ENCODE data around the gene GFRA4. TPM values are rescaled to one million over a fixed set of nuclear protein-coding genes. Genes with fewer than 3 reads are reported as not detected.
A peak's percentile ranks its signal among the peaks of the same experiment; 100 is the strongest.

Gene GFRA4
- total RNA-seq, 1 experiment from 2014 or later, result not detected

- DNase-seq (ENCODE audit: low read depth, low spot score) (no peak), ATAC-seq (peak; percentile 61)
- RAD21 ChIA-PET (ENCODE audit: low non-redundant PET in 1 of 2, low total read pairs in 2 of 2, uncharacterized antibody in 2 of 2, unreplicated experiment in 2 of 2), result no interaction called here
- Histone ChIP-seq H2AFZ (ENCODE audit: low read depth, low read length, poor library complexity, severe bottlenecking) (no peak overlapping the region), H3K4me3 (replicated peaks in 1 of 2; ENCODE audit: low read depth in 1 of 2, low read length in 2 of 2) (no peak overlapping the region), H3K9me3 (ENCODE audit: control insufficient read depth in 1 of 2, insufficient read depth in 1 of 2, low read depth in 1 of 2, low read length in 2 of 2) (no peaks in the 10 kb centered on the region), H3K4me1 (ENCODE audit: control insufficient read depth in 1 of 2, insufficient read depth in 2 of 2, low read length in 2 of 2) (peaks cover 0 to 12% of the 10 kb centered on the region in 2 experiments; a peak in 3 of 4 replicates), H3K27ac (ENCODE audit: low read depth, low read length) (no peak overlapping the region), H3K79me2 (ENCODE audit: insufficient read depth, low read length) (no peaks in the 10 kb centered on the region), H3K4me2 (ENCODE audit: low read length) (no peak overlapping the region), H3K27me3 (ENCODE audit: insufficient read depth, low read length) (no peaks in the 10 kb centered on the region), H3K9me2 (ENCODE audit: insufficient read depth) (no peaks in the 10 kb centered on the region), H3K9ac (ENCODE audit: low read length) (no peak overlapping the region), H4K20me1 (ENCODE audit: insufficient read depth) (no peaks in the 10 kb centered on the region), H3K36me3 (ENCODE audit: control insufficient read depth in 1 of 2, insufficient read depth in 2 of 2, low read length in 2 of 2) (no peaks in the 10 kb centered on the region)
- no peak for TF ChIP-seq EZH2 (IDR thresholded peaks at IDR 0.05)
- TF ChIP-seq ZNF274 (IDR thresholded peaks at IDR 0.05; ENCODE audit: low read depth, low read length), result no peak
- no peak for TF ChIP-seq POLR2A (IDR thresholded peaks at IDR 0.05; ENCODE audit: borderline replicate concordance, extremely low read depth, insufficient read depth, insufficient read length)
- no peak for TF ChIP-seq ELF1 (IDR thresholded peaks at IDR 0.05; ENCODE audit: borderline replicate concordance, low read depth)
- TF ChIP-seq POLR2AphosphoS5 (IDR thresholded peaks at IDR 0.05; ENCODE audit: low read depth, low read length), result no peak
- no peak for TF ChIP-seq SP1 (IDR thresholded peaks at IDR 0.05; ENCODE audit: low read depth)
- no peak for TF ChIP-seq EZH2phosphoT487 (IDR thresholded peaks at IDR 0.05; ENCODE audit: borderline replicate concordance)
- TF ChIP-seq ZFX (IDR thresholded peaks at IDR 0.05), result no peak
- TF ChIP-seq ATF3 (IDR thresholded peaks at IDR 0.05), result no peak
- no peak for TF ChIP-seq RAD21 (IDR thresholded peaks at IDR 0.05; ENCODE audit: low read depth)
- TF ChIP-seq TCF7L2 (IDR thresholded peaks at IDR 0.05; ENCODE audit: borderline replicate concordance, extremely low read depth, insufficient read depth, insufficient read length), result no peak
- POLR2A ChIA-PET, result no interaction called here
- intact Hi-C loops (cut with micrococcal nuclease), result no loop called here
- no TSS peak for BruUV-seq (replicated peaks)
- CTCF ChIA-PET, result interaction anchor here (1.6 kb wide), 1 partner anchor 12 kb away, joined by 7 read pairs; no protein-coding TSS in a partner anchor
Measured at GRCh38 chr20:3706774-3707507, 43.7 kb upstream of the GFRA4 start.
